DMS114 treated with DMSO at 0.1 percent for 48 hours (cell line): ENCODE data around the gene BCS1L.

Experiments used
- DNase-seq: peaks from one replicate; lab custom pipeline; 2025; ENCODE audit not compliant: unreplicated experiment; lab: John Stamatoyannopoulos, UW

Gene BCS1L

DNA sequence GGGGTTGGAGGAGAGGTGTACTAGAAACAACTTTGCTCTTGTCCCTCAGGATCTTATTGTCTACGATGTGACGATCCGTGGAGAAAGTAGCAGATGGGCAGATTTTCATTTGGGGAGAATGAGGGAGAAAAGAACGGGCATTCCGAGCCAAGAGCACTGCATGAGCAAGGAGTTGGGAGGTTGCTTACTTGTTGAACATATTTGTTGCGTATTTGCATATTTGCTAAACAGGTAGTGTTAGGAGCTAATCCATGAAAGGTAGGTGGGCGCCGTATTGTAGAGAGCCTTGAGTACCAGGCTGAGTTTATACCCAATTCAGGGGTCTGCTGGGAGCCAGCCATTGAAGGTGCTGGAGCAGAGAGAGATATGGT is 490 bp downstream of the BCS1L start:
- DNase-seq = no peak

DNA sequence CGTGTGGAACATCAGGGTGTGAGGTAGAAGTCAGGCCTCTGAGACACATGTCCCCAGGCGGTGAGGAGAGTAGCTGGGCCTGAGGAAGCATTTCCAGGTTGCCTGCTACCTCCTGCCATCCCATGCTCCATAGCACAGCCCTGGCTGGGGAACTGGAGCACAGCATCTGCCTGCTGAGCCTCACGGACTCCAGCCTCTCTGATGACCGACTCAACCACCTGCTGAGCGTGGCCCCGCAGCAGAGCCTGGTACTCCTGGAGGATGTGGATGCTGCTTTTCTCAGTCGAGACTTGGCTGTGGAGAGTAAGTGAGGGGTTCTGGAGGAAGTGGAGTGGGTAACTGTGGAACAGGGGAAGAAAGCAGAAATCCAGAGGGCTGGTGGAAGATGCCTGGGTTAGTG is 2.9 kb downstream of the BCS1L start:
- no peak for DNase-seq

DNA sequence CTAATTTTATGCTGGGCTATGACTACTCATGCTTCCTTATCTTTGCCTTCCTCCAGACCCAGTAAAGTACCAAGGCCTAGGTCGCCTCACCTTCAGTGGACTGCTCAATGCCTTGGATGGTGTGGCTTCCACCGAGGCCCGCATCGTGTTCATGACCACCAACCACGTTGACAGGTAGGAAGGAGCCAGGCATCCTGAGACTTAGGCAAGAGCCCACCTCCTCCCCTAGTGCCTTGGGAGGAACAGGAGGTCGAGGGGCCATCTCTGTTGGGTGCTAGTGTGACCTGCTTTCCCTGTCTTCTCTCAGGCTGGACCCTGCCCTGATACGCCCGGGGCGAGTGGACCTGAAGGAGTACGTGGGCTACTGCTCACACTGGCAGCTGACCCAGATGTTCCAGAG is 3.3 kb downstream of the BCS1L start:
- DNase-seq = no peak

DNA sequence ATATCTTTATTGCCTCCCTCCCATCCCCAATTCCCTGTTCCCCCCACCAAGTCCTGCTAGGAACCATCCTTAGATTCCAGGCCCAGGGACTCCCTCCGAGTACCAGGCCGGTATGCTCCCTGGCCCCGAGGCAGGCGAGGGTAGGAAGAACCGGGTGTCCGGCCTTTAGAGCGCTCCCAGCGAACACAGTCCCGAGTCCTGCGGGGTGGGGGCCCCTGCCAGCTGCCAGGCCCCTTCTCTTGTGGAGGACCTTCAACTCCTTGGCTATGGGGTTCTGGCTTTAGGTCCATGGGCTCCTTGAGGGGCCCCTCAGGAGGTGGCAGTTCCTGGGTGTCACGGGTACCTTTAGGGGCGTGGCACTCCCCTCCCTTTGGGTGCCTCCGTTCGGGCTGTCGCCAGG is 4.4 kb downstream of the BCS1L start:
- no peak for DNase-seq

DNA sequence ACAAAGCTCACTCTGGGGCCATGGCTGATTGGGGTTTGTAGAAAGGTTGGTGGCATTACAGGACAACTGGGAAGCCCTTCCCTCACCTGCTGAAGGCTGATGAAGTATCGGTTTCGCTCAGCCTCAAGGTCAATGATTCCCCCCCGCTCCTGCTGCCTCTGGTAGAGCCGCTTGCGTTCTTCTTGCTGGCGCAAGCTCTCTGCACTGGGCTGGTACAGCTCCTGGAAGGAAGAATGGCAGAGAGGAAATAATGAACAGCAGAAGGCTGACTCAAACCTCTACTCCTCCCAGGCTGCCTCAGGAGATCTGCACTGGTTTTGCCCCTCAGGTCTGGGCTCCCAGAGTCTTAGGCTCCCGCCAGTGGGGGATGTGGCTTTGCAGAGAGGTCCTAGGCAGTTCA is 5.2 kb downstream of the BCS1L start:
- no peak for DNase-seq

DNA sequence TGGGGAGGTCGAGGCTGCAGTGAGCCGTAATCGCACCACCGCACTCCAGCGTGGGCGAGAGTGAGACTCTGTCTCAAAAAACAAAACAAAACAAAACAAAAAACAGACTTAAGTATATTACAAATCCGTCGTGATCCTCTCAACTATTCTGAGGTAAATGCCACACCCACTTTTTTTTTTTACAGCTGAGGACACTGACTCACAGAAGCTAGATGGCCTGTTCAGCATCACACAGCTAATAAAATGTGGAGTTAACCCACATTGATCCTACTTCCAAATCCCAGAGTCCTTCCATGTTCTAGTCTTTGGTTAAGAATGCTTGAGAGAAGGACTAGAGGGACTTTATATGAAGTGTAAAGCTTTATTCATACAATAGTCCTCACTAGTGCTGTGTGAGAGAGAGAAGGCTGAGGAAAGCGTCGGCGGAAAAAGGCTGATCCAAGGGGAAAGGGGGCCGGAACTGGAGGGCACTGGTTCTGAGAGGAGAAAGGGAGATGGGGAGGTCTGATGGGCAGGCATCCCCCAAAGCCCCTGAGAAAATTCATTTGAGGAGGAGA is 11.7 kb downstream of the BCS1L start:
- DNase-seq = peak; percentile 23

DNA sequence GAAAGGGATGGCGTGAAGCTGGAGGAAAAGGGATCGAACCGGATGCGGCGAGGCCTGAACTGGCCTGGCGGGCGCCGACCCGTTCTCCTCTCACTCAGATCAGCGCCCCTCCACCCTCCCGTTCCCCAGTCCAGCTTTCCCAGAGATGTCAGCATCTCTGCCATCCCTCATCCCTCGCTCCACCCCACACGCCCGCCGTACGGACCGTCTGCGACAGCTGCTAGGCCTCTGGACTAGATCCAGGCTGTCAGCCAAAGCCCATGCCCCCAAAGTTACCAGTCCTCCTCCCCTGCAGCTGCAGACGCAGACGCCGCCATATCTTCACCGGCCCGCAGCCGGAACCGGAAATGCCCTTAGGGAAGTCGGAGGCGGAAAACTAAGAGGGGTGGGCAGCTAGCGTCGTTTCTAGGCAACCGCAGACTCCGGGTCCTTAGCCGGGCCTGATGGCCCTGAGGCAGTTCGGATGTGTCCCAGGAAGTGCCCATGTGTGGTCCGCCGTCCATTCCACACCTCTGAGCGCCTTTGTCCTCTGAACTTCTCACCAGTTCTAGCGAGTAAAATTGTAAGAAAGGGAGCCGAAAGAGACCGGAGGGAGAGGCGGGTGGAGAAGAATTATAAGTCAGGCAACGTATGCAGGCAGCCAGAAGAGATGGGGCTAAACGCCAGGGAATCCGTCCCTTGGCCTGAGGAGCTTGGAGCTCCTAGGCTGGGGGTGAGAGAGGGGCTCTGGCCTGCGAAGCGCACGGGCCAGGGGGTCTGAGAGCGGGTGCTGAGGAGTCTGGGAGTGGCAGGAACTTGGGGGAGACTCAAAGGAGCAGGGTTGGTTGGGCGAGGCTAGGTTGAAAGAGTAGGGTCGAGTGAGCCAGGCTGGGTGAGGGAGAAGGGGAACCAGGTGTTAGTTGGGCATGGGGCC is 12.4 kb downstream of the BCS1L start, which contains the start of the genes RNF25 and STK36:
RNF25 (minus strand) TSS at position 349 of the 913 bp plus-strand sequence; CDS start at position 317, 32 bp downstream.
STK36 (plus strand) TSS at position 433 of the 913 bp plus-strand sequence. CDS start 744 bp downstream, outside the sequence.
- peak; percentile 95 for DNase-seq

DNA sequence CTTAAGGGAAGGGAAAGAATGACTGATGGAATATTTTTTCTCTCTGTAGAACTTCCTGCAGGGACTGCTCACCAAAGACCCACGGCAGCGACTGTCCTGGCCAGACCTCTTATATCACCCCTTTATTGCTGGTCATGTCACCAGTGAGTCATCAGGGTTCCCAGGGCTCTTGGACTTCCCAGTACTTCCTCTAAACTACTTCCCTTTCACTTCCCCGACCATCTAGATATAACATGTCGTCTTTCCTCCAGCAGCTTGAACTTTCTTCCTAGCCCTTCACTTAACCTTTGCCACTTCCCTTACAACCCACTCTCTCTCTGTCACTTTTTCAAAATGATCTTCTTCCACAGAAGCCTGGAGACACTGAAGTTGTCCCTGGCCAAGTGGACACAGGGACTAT is 19.6 kb downstream of the BCS1L start:
- no peak for DNase-seq

DNA sequence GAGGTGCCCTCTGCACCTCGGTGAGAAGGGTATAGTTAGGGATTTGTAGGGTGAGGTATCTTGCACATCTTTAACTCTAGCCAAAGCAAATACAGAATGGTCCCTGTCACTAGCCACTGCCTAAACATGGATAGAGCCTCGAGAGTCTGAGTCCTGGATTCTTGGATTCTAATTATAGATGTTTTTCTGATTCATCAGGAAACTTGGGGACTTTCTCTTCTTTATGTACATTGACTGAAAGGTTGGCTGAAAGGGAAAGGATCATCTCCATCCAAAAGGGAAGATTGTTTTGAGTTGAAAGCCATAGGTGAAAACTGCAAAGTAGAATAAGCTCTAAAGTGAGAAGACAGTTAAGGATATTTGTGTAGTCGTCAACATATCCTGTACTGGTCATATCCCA is 20.6 kb downstream of the BCS1L start:
- DNase-seq = no peak

DNA sequence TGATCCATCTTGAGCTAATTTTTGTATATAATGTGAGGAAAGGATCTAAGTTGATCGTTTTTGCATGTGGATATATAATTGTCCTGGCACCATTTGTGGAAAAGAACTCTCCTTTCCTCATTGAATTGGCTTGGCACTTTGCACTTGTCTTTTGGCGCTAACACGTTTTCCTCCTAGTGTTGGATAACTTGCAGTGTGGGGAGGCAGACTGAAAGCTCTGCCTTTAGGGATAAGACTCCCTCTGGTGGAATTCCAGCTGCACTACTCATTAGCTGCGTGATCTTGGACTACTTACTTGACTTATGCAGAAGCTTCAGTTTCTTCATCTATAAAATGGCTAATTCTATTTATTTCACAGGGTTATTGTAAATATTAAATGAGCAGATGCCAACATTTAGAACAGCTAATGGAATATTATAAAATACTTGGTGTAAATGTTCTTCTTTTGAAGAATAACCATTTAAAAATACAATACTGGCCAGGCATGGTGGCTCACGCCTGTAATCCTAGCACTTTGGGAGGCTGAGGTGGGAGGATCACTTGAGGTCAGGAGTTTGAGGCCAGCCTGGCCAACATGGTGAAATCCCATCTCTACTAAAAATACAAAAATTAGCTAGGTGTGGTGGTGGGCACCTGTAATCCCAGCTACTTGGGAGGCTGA is 28.0 kb downstream of the BCS1L start:
- DNase-seq = peak; percentile 83

DNA sequence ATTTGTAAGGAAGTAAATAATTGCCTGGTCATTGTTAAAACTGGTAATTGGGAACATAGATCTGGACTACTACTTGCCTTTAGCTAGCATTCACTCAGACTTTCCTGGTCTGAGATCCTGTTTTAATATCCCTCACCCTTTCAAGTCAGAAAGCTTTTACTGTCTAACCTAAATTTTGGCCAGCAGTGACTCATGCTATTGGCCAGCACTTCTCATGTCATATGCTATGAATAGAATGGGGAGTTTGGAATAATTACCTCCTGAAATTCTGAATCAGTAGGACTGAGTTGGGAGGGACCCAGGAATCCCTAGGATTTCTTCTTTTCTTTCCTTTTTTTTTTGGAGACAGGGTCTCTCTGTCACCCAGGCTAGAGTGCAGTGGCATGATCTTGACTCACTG is 31.8 kb downstream of the BCS1L start:
- DNase-seq = no peak

DNA sequence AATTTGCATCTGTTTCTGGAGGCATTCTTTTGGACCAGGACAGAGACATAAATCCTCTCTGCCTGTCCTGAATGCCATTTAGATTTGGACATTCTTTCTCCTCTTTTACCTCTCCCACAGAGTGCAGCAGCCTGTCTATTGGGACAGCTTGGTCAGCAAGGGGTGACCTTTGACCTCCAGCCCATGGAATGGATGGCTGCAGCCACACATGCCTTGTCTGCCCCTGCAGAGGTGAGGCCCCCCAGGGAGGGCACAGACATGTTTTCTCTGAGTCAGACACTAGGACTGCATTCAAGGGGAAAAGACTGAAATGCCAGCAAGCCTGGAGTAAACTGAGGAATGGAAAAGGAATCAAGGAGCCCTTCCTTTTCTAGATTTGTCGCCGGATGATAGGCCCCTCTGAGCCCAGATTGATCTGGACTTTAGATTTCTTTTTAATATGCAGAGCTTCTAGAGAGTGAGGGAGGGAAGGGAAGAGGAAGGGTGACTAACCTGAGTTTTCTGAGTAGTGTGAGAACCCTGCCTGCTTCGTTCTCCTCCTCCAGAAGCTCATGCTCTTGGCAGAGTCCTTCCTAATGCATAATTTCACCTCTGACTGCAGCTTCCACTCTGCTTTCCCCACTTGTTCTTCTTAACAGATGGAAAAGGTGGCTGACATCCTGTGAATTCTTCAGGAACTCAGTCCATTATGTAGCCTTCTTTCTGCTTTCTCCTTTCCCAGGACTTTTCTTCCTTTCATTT is 35.1 kb downstream of the BCS1L start:
- DNase-seq = no peak

DNA sequence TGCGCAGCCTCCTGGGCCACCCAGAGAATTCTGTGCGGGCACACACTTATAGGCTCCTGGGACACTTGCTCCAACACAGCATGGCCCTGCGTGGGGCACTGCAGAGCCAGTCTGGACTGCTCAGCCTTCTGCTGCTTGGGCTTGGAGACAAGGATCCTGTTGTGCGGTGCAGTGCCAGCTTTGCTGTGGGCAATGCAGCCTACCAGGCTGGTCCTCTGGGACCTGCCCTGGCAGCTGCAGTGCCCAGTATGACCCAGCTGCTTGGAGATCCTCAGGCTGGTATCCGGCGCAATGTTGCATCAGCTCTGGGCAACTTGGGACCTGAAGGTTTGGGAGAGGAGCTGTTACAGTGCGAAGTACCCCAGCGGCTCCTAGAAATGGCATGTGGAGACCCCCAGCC is 39.4 kb downstream of the BCS1L start:
- no peak for DNase-seq

DNA sequence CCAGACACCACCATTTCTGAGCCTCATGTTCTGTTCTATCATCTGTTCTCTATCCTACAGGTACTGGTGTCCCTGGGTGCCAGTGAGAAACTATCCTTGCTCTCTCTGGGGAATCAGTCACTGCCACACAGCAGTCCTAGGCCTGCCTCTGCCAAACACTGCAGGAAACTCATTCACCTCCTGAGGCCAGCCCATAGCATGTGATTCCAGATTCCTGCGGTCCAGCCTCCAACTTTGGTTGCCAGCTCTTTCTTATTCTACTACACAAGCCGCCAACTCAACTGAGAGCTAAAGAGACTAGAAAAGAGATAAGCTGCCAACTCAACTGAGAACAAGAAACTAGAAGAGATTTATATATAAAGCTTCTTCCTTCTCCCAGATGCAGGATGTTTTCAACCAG is 42.3 kb downstream of the BCS1L start:
- no peak for DNase-seq

DNA sequence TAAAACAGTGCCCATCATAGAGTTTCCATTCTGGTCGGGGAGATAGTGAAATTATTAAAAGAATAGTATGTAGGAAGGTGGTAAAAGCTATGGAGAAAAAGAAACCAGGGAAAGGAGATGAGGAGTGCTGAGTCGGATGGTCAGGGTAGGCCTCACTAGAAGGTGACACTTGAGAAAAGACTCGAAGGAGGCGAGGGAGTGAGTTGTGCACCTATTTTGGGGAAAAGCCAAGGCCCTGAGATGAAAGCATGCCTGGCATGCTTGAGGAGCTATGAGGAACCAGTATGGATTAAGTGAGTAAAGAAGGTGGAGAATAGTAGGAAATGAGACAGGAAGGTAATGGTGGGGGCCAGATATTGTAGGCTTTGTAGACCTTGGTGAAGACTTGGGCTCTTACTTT is 43.9 kb downstream of the BCS1L start:
- DNase-seq = no peak

DNA sequence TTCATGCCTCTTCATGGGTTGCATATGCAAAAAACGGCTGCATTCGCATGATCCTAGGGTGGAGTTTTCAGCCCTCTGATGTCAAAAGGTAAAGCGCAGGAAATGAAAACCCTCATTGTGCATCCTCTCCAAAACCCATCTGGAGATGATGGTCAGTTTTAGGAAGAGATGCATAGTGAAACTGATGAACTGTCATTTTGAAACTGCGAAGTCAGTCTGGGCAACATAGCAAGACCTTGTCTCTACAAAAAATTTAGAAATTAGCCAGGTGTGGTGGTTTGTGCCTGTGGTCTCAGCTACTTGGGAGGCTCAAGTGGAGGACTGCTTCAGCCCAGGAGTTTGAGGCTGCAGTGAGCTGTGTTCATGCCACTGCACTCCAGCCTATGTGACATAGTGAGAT is 48.6 kb downstream of the BCS1L start:
- DNase-seq = no peak

DNA sequence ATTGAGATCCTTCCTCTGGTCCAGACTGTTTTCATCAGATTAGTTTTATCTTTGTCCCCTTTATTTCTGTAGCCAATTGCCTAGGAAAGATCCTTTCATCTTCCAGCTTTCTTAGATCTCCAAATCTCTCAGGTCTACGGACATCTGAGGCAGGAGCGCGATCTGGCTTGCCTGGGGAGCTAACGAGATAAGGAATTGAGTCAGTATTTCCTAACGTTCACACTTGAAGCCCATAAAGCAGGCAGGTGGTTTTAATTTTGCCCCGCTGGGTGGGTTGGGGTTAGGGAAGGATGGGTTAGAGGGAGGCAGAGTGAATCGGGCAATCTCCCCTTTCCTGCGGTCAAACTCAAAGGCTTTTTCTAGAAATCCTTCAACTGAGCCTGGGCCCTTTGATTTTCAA is 50.4 kb downstream of the BCS1L start:
- no peak for DNase-seq

DNA sequence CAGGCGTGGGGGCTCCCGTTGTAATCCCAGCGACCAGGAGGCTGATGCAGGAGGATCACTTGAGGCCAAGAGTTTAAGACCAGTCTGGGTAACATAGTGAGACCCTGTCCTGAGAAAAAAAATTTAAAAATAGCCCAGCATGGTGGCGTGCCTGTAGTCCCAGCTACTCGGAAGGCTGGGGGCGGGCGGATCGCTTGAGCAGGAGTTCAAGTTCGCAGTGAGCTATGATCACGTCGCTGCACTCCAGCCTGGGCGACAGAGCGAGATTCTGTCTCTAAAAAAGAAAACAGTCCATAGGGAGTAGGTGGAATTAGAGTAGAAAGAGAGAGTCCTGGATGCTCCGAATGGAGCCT is 50.8 kb downstream of the BCS1L start:
- no peak for DNase-seq

DNA sequence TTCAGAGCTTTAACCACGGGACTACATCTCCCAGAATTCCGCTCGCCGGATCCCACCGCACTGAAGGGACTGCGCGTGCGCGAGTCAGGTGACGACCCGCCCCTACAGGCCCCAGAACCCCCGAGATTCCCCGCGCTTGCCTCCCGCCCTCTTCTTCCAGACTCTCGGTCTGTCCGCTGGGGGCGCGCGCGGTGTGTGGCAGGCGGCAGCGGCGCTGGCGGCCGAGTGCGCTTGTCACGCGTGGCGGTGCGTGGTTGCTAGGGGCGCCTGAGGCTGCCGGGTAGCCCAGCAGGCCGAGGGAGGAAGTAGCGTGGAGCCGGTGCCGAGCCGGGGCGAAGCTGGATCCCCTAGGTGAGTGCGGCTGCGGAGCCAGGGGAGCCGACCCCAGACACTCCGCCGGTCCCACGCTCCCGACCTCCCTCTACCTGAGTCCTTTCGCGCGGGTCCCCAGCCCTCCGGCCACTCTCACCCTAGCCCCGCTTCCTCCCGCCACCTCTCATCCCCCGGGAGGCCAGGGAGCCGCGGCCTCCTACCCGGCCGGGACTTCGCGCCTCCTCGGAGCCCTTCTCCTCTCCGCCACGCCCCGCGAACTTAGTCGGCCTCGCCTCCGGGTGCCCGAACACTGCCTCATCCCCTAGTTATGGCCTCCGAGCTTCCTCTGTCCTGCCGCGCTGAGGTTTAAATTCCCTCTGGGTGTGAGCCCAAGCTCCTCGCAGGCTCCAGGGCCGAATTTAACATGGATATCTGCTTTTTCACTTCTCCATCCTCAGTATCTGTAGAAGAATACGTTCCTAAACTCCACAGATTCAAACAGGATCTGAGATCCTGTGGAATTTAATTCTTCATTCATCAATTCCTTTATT is 51.4 kb downstream of the BCS1L start, which contains the start of gene TTLL4:
TTLL4 (plus strand) TSS at position 149 of the 863 bp plus-strand sequence. CDS start 26,842 bp downstream, outside the sequence.
- peak; percentile 92 for DNase-seq

DNA sequence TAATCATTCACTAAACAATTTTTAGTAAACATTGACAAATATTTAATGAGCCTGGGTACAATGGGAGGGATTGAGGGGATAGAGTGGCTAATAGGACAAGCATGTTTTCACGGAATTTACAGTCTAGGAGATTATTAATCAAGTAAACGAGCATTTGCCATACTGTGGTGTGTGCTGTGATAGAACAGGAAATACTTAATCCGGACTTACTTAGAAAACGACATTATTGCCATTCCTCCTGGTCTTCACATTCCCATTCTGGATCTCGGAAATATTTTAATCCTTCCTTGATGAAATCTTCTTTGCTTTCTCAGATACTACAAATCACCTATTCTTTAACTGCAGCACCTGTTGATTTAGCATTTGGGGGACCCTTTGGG is 52.1 kb downstream of the BCS1L start:
- no peak for DNase-seq
